Epithelial cell of proximal tubule (primary cell): ENCODE results near the gene PIGO. TPM values are rescaled to one million over a fixed set of nuclear protein-coding genes. Genes with fewer than 3 reads are reported as not detected.

Experiments
- DNase-seq: peaks from one replicate; pipeline ENCODE4 v3.0.0-alpha.2; 2011; ENCODE audit warnings: low read depth
- H3K4me3 ChIP-seq: 2 replicates; pipeline ENCODE4 v1.5.1; 2011; ENCODE audit warnings: low read depth, mild to moderate bottlenecking, low read length
- CTCF ChIP-seq: conservative IDR thresholded peaks from 2 replicates; pipeline ENCODE4 v1.5.1; 2012; ENCODE audit warnings: low read depth, mild to moderate bottlenecking, low read length
- total RNA-seq: library from RNA; depleted of rRNA; stranded (reverse); fragments of >200 nt; gene quantifications from 2 replicates; pipeline ENCODE4 v1.2.3, GENCODE V29; 2015

Gene PIGO
- total RNA-seq, 1 donor from 2014 or later: 18.6 TPM

GRCh38 chr9:35078066-35078465, 18.3 kb downstream of the PIGO start:
- DNase-seq: no peak
- no peak for TF ChIP-seq CTCF
- peak overlapping the region; percentile 81 for H3K4me3 ChIP-seq

GRCh38 chr9:35076848-35077247, 19.5 kb downstream of the PIGO start:
- DNase-seq: no peak
- no peak for TF ChIP-seq CTCF
- no peak overlapping the region for H3K4me3 ChIP-seq

GRCh38 chr9:35075358-35075757, 21.0 kb downstream of the PIGO start:
- no peak for DNase-seq
- no peak overlapping the region for H3K4me3 ChIP-seq
- TF ChIP-seq CTCF: no peak

GRCh38 chr9:35074791-35075190, 21.6 kb downstream of the PIGO start:
- H3K4me3 ChIP-seq: no peak overlapping the region
- TF ChIP-seq CTCF: no peak
- DNase-seq: no peak

- no peak overlapping the region for H3K4me3 ChIP-seq
- TF ChIP-seq CTCF: no peak
- DNase-seq: no peak
These were observed 22.2 kb downstream of the PIGO start for GRCh38 chr9:35074141-35074540.

- no peak for DNase-seq
- H3K4me3 ChIP-seq: peak overlapping the region; percentile 35
- no peak for TF ChIP-seq CTCF
These were observed 23.1 kb downstream of the PIGO start for GRCh38 chr9:35073279-35073612.

GRCh38 chr9:35072461-35073278, 23.7 kb downstream of the PIGO start, which contains the start of gene VCP:
Gene VCP (minus strand): TSS chr9:35072625. CDS start chr9:35072353, 272 bp downstream.
- peak within 1 kb of the TSS; percentile 93 for H3K4me3 ChIP-seq
- peak; percentile 90 for DNase-seq
- TF ChIP-seq CTCF: no peak
